K562 (cell line): ENCODE data around the gene RNF214.

Experiments
- CTCF ChIP-seq, 3 experiments: IDR thresholded peaks in 2 of 3; conservative IDR thresholded peaks in 1 of 3; 2 replicates each; pipeline ENCODE4 v1.5.1; 2011 to 2012; ENCODE audit warnings: low read length in 3 of 3, mild to moderate bottlenecking in 3 of 3, control low read depth in 2 of 3, improper control_type of control experiment in 1 of 3, inconsistent platforms in 1 of 3, low read depth in 1 of 3, mixed read lengths in 1 of 3, moderate library complexity in 1 of 3; ENCODE audit not compliant: insufficient read depth in 2 of 3
- E2F1 ChIP-seq: sonication (generic); formaldehyde crosslinking; IDR thresholded peaks from 2 replicates; pipeline ENCODE4 v1.8.1; 2023; ENCODE audit warnings: mild to moderate bottlenecking, missing genetic modification reagents, moderate library complexity
- GATAD2A ChIP-seq: fragments of 450-650 bp; IDR thresholded peaks from 2 replicates; pipeline ENCODE4 v1.6.1; 2017
- MAX ChIP-seq: sonication (generic); formaldehyde crosslinking; IDR thresholded peaks from 2 replicates; pipeline ENCODE4 v1.9.0; 2022; ENCODE audit warnings: mild to moderate bottlenecking, missing genetic modification reagents
- MLX ChIP-seq, 2 experiments: fragments of 450-650 bp in 1 of 2; sonication (generic) in 1 of 2; formaldehyde crosslinking; conservative IDR thresholded peaks; 2 replicates each; pipeline versions ENCODE4 v1.4.0 to v1.8.1; 2020 to 2022; ENCODE audit warnings: mild to moderate bottlenecking in 1 of 2, missing genetic modification reagents in 1 of 2
- POLR2AphosphoS5 ChIP-seq: IDR thresholded peaks from 2 replicates; pipeline ENCODE4 v1.6.1; 2011; ENCODE audit warnings: mild to moderate bottlenecking, low read depth, low read length, moderate library complexity; ENCODE audit not compliant: control insufficient read depth, insufficient read depth
- PTTG1 ChIP-seq: fragments of 450-650 bp; IDR thresholded peaks from 2 replicates; pipeline ENCODE4 v1.6.1; 2016; ENCODE audit warnings: low read depth, mild to moderate bottlenecking, missing genetic modification characterization, missing compliant biosample characterization
- RFX5 ChIP-seq: IDR thresholded peaks from 2 replicates; pipeline ENCODE4 v1.6.1; 2011; ENCODE audit warnings: low read depth, mild to moderate bottlenecking, improper control_type of control experiment, low read length
- ZBTB11 ChIP-seq, 3 experiments: fragments of 200-800 bp in 1 of 3; fragments of 250-450 bp in 1 of 3; fragments of 450-650 bp in 1 of 3; sonication (Bioruptor Pico) in 1 of 3; sonication (Bioruptor generic) in 1 of 3; formaldehyde crosslinking in 1 of 3; IDR thresholded peaks; 2 replicates each; pipeline versions ENCODE4 v1.6.1 to v1.8.0; 2016 to 2022; ENCODE audit warnings: mild to moderate bottlenecking in 2 of 3, missing genetic modification characterization in 2 of 3, missing compliant biosample characterization in 1 of 3, moderate library complexity in 1 of 3

GRCh38 chr11:117313828-117314768 lies 81.6 kb downstream of the RNF214 start:
- TF ChIP-seq E2F1 (CRISPR knock-in tag) (no peak), CTCF (IDR thresholded peaks at IDR 0.05 in 2 of 3, conservative IDR thresholded peaks at IDR 0.05 in 1 of 3; ENCODE audit: insufficient read depth in 2 of 3, low read depth in 1 of 3, low read length in 3 of 3) (no peak), PTTG1 (tag) (no peak), POLR2AphosphoS5 (no peak), MLX (CRISPR knock-in tag; conservative IDR thresholded peaks at IDR 0.05) (no peak), GATAD2A (no peak), MAX (no peak), ZBTB11 (CRISPR knock-in tag; IDR thresholded peaks at IDR 0.05) (no peak), RFX5 (no peak)
